OCI-LY7 (cell line): ENCODE data around the gene FXYD2. TPM values are rescaled to one million over a fixed set of nuclear protein-coding genes. Genes with fewer than 3 reads are reported as not detected.

Experiments used
- BruUV-seq: library from RNA; stranded (reverse); fragments of 400-500 nt; replicated peaks from 2 replicates; lab custom pipeline; 2021; lab: Mats Ljungman, UMichigan
- CTCF ChIA-PET: fragments of 300-600 bp; sonication (Branson Sonifier 250); formaldehyde crosslinking; loops from one replicate; lab custom pipeline; 2022; ENCODE audit warnings: antibody characterized with exemption; ENCODE audit not compliant: unreplicated experiment; lab: Charles Lee
- POLR2A ChIA-PET: fragments of 300-600 bp; sonication (Branson Sonifier 250); formaldehyde crosslinking; loops from one replicate; lab custom pipeline; 2022; ENCODE audit warnings: antibody characterized with exemption; lab: Charles Lee
- DNase-seq: peaks from one replicate; pipeline ENCODE4 v3.0.0-alpha.2; 2015; ENCODE audit warnings: low spot score
- H2AFZ ChIP-seq: fragments of 200-600 bp; sonication (generic), shearing (Covaris generic); 2 replicates; pipeline ENCODE4 v1.6.1; 2014; ENCODE audit warnings: mild to moderate bottlenecking, antibody characterized with exemption, low read length, moderate library complexity
- H3K27ac ChIP-seq: fragments of 200-600 bp; sonication (generic); 2 replicates; pipeline ENCODE4 v1.5.1; 2014; ENCODE audit warnings: mixed run types, low read depth, mild to moderate bottlenecking, moderate library complexity, low read length, inconsistent platforms; ENCODE audit not compliant: poor library complexity, severe bottlenecking
- H3K36me3 ChIP-seq: fragments of 200-600 bp; sonication (generic); 2 replicates; pipeline ENCODE4 v1.6.1; 2014; ENCODE audit warnings: mild to moderate bottlenecking, antibody characterized with exemption, low read length, moderate library complexity, mixed read lengths; ENCODE audit not compliant: insufficient read depth
- H3K4me1 ChIP-seq: fragments of 200-600 bp; sonication (generic); 2 replicates; pipeline ENCODE4 v1.5.1; 2014; ENCODE audit warnings: mild to moderate bottlenecking, low read length; ENCODE audit not compliant: insufficient read depth, poor library complexity, severe bottlenecking
- H3K4me2 ChIP-seq: fragments of 200-600 bp; sonication (generic); 2 replicates; pipeline ENCODE4 v1.6.1; 2014; ENCODE audit warnings: mild to moderate bottlenecking, low read length
- H3K4me3 ChIP-seq: fragments of 200-600 bp; sonication (generic); 2 replicates; pipeline ENCODE4 v1.5.1; 2014; ENCODE audit warnings: mild to moderate bottlenecking, low read depth, low read length; ENCODE audit not compliant: poor library complexity, severe bottlenecking
- H3K79me2 ChIP-seq: fragments of 200-600 bp; sonication (generic); 2 replicates; pipeline ENCODE4 v1.6.1; 2016; ENCODE audit warnings: low read depth, mild to moderate bottlenecking, low read length, moderate library complexity, mixed read lengths; ENCODE audit not compliant: insufficient read depth
- H3K9me2 ChIP-seq: fragments of 200-600 bp; sonication (generic); 2 replicates; pipeline ENCODE4 v1.6.1; 2016; ENCODE audit warnings: mild to moderate bottlenecking, low read length, mixed read lengths; ENCODE audit not compliant: insufficient read depth
- H3K9me3 ChIP-seq: fragments of 200-600 bp; sonication (generic); 2 replicates; pipeline ENCODE4 v1.6.1; 2014; ENCODE audit warnings: mild to moderate bottlenecking, mixed run types, low read length, mixed read lengths
- H4K20me1 ChIP-seq: fragments of 200-600 bp; sonication (generic); 2 replicates; pipeline ENCODE4 v1.6.1; 2014; ENCODE audit warnings: mild to moderate bottlenecking, antibody characterized with exemption, low read length, moderate library complexity, mixed read lengths; ENCODE audit not compliant: insufficient read depth
- CTCF ChIP-seq: fragments of 200-600 bp; sonication (generic); conservative IDR thresholded peaks from 2 replicates; pipeline ENCODE4 v1.5.1; 2014; ENCODE audit warnings: mild to moderate bottlenecking, antibody characterized with exemption, low read length, moderate library complexity, mixed read lengths
- EZH2phosphoT487 ChIP-seq: fragments of 200-600 bp; sonication (generic); IDR thresholded peaks from 2 replicates; pipeline ENCODE4 v1.6.1; 2018; ENCODE audit warnings: low read depth, borderline replicate concordance, mild to moderate bottlenecking, mixed run types, antibody characterized with exemption, low read length, moderate library complexity, mixed read lengths
- intact Hi-C: fragments of 100-400 bp; cut with micrococcal nuclease; formaldehyde crosslinking; loops from one replicate; pipeline ENCODE4 v1.10.0; 2022; ENCODE audit not compliant: unreplicated experiment
- total RNA-seq, 2 experiments: library from RNA; depleted of rRNA in 1 of 2; stranded (reverse); fragments of >200 nt in 1 of 2; shearing (Covaris generic) in 1 of 2; gene quantifications; 2 replicates each; pipeline ENCODE4 v1.2.3, GENCODE V29; 2014 to 2022

Gene FXYD2
- total RNA-seq, 2 experiments from 2014 or later, result not detected

GRCh38 chr11:117843666-117844484, 19.3 kb upstream of the FXYD2 start:
- Histone ChIP-seq H3K4me1 (no peaks in the 10 kb centered on the region), H3K27ac (no peak overlapping the region), H3K9me3 (no peaks in the 10 kb centered on the region), H3K9me2 (no peaks in the 10 kb centered on the region), H3K36me3 (no peaks in the 10 kb centered on the region), H2AFZ (no peak overlapping the region), H4K20me1 (no peaks in the 10 kb centered on the region), H3K79me2 (no peaks in the 10 kb centered on the region), H3K4me3 (no peak overlapping the region), H3K4me2 (no peak overlapping the region)
- ChIA-PET CTCF (interaction anchor here (0.8 to 1.1 kb wide), 3 partner anchors 103 to 209 kb away, joined by 3 to 4 read pairs (median 3); no protein-coding TSS in a partner anchor), POLR2A (interaction anchor here (0.6 to 1.5 kb wide), 2 partner anchors 10 to 201 kb away, joined by 4 read pairs; no protein-coding TSS in a partner anchor)
- DNase-seq, result peak; percentile 67
- TF ChIP-seq EZH2phosphoT487 (no peak), CTCF (peak; percentile 96)
- intact Hi-C loops, result loop anchor here (1.0 kb wide), 2 partner anchors 103 to 209 kb away; no protein-coding TSS in a partner anchor
- BruUV-seq, result no TSS peak

- H3K4me1 ChIP-seq, result no peaks in the 10 kb centered on the region
- ChIA-PET CTCF (interaction anchor here (1.1 to 1.4 kb wide), 2 partner anchors 105 to 211 kb away, joined by 3 to 4 read pairs; no protein-coding TSS in a partner anchor), POLR2A (interaction anchor here (1.5 kb wide), 1 partner anchor 8 kb away, joined by 4 read pairs; no protein-coding TSS in a partner anchor)
- BruUV-seq, result no TSS peak
- no peak overlapping the region for H3K4me2 ChIP-seq
- TF ChIP-seq CTCF (no peak), EZH2phosphoT487 (no peak)
- no peaks in the 10 kb centered on the region for H3K9me3 ChIP-seq
- H4K20me1 ChIP-seq, result no peaks in the 10 kb centered on the region
- no peak overlapping the region for H2AFZ ChIP-seq
- no peaks in the 10 kb centered on the region for H3K9me2 ChIP-seq
- H3K79me2 ChIP-seq, result no peaks in the 10 kb centered on the region
- H3K27ac ChIP-seq, result no peak overlapping the region
- DNase-seq, result no peak
- intact Hi-C loops, result no loop called here
- H3K4me3 ChIP-seq, result no peak overlapping the region
- H3K36me3 ChIP-seq, result no peaks in the 10 kb centered on the region
Observed at GRCh38 chr11:117842131-117842941, 17.8 kb upstream of the FXYD2 start.
